Upper lobe of right lung (tissue), 1 donor: ENCODE data around the gene TENM3. TPM values are rescaled to one million over a fixed set of nuclear protein-coding genes. Genes with fewer than 3 reads are reported as not detected.
"Not testable (repeated sequence)": the region's sequence is repeated elsewhere in the genome, so short reads cannot be mapped to it uniquely, and the experiment has no call there.

ENCODE experiments used
- ATAC-seq: fragments of 200-7000 bp; cut with Tn5 transposase; one replicate; pipeline ENCODE4 v1.9.1; 2020; ENCODE audit warnings: mild to moderate bottlenecking, moderate library complexity
- DNase-seq: peaks from one replicate; pipeline ENCODE4 v3.0.0-alpha.2; 2020
- H3K27ac ChIP-seq: fragments of 200-600 bp; one replicate; pipeline ENCODE4 v1.8.0; 2022
- H3K27me3 ChIP-seq: fragments of 200-600 bp; one replicate; pipeline ENCODE4 v1.8.0; 2022; ENCODE audit warnings: mild to moderate bottlenecking
- H3K36me3 ChIP-seq: fragments of 200-600 bp; one replicate; pipeline ENCODE4 v1.8.0; 2022
- H3K4me1 ChIP-seq: fragments of 200-600 bp; one replicate; pipeline ENCODE4 v1.8.0; 2022
- H3K4me3 ChIP-seq: fragments of 200-600 bp; one replicate; pipeline ENCODE4 v1.8.0; 2022; ENCODE audit warnings: mild to moderate bottlenecking
- H3K9me3 ChIP-seq: fragments of 200-600 bp; one replicate; pipeline ENCODE4 v1.8.0; 2022
- CTCF ChIP-seq: fragments of 200-600 bp; IDR thresholded peaks from one replicate; pipeline ENCODE4 v1.8.0; 2022; ENCODE audit warnings: antibody characterized with exemption
- intact Hi-C: fragments of 100-400 bp; cut with DNase I; formaldehyde crosslinking; loops from one replicate; pipeline ENCODE4 v1.11.0; 2022
- total RNA-seq: library from RNA; stranded (reverse); fragmentation: NEBNext Ultra II Directional; extraction: Animal tissue kit (Norgen Biotek cat#: 25700); gene quantifications from one replicate; pipeline ENCODE4 v1.2.1, GENCODE V29; 2021
- donor health status: DM: no; HTN: yes; CAD: no; lungs with severe emphysema.

The TENM3 gene
- total RNA-seq, 1 donor from 2014 or later = 5.6 TPM

GRCh38 chr4:182233310-182234090 lies 9.7 kb upstream of the TENM3 start:
- no peaks in the 10 kb centered on the region for H3K36me3 ChIP-seq
- no peak overlapping the region for H3K27ac ChIP-seq
- no peak for DNase-seq
- no peak for TF ChIP-seq CTCF
- no peak overlapping the region for H3K4me3 ChIP-seq
- no peak for ATAC-seq
- intact Hi-C loops = no loop called here
- H3K27me3 ChIP-seq = no peaks in the 10 kb centered on the region
- H3K9me3 ChIP-seq = no peaks in the 10 kb centered on the region
- H3K4me1 ChIP-seq = no peaks in the 10 kb centered on the region

- Histone ChIP-seq H3K4me1 (no peaks in the 10 kb centered on the region), H3K36me3 (no peaks in the 10 kb centered on the region), H3K27ac (peak overlapping the region; percentile 17), H3K27me3 (no peaks in the 10 kb centered on the region), H3K9me3 (no peaks in the 10 kb centered on the region), H3K4me3 (no peak overlapping the region)
- intact Hi-C loops = no loop called here
- no peak for DNase-seq
- ATAC-seq = no peak
- no peak for TF ChIP-seq CTCF
Observed at GRCh38 chr4:182235021-182235795, 8.0 kb upstream of the TENM3 start.

GRCh38 chr4:182236186-182236585 lies 7.0 kb upstream of the TENM3 start:
- intact Hi-C loops = no loop called here
- Histone ChIP-seq H3K4me1 (no peaks in the 10 kb centered on the region), H3K27ac (peak overlapping the region; percentile 17), H3K36me3 (no peaks in the 10 kb centered on the region), H3K4me3 (no peak overlapping the region), H3K9me3 (no peaks in the 10 kb centered on the region), H3K27me3 (no peaks in the 10 kb centered on the region)
- DNase-seq = no peak
- TF ChIP-seq CTCF = no peak
- no peak for ATAC-seq

- H3K27me3 ChIP-seq, intact Hi-C loops: not testable (repeated sequence)
Observed at GRCh38 chr4:182237010-182237409, 6.2 kb upstream of the TENM3 start.

GRCh38 chr4:182238355-182238931 lies 4.8 kb upstream of the TENM3 start:
- ATAC-seq (no peak), DNase-seq (no peak)
- H3K9me3 ChIP-seq = no peaks in the 10 kb centered on the region
- no peaks in the 10 kb centered on the region for H3K36me3 ChIP-seq
- intact Hi-C loops = no loop called here
- no peaks in the 10 kb centered on the region for H3K4me1 ChIP-seq
- TF ChIP-seq CTCF = no peak
- H3K27ac ChIP-seq = no peak overlapping the region
- no peaks in the 10 kb centered on the region for H3K27me3 ChIP-seq
- no peak overlapping the region for H3K4me3 ChIP-seq

More at GRCh38 chr4:182237010-182237409, 6.2 kb upstream of the TENM3 start:
- H3K27ac ChIP-seq, H3K4me1 ChIP-seq, ATAC-seq, H3K9me3 ChIP-seq, H3K4me3 ChIP-seq, H3K36me3 ChIP-seq, DNase-seq: not testable (repeated sequence)
